NT2/D1 (cell line): ENCODE data around the gene TSNAXIP1.

ENCODE experiments used
- YY1 ChIP-seq: IDR thresholded peaks from 2 replicates; pipeline ENCODE4 v1.6.1; 2011; ENCODE audit not compliant: insufficient read length, insufficient read depth
- ZNF274 ChIP-seq: IDR thresholded peaks from 2 replicates; pipeline ENCODE4 v1.6.1; 2011; ENCODE audit warnings: mild to moderate bottlenecking, low read depth, low read length

- TF ChIP-seq ZNF274 (no peak), YY1 (no peak)
These were observed 20.2 kb upstream of the TSNAXIP1 start for GRCh38 chr16:67786491-67786890.
